Uterus (tissue), 4 donors: ENCODE measurements around the gene TMEM30B. TPM values are rescaled to one million over a fixed set of nuclear protein-coding genes. Genes with fewer than 3 reads are reported as not detected.

Source experiments
- DNase-seq, 2 donors: peaks; one replicate each; pipeline ENCODE4 v3.0.0-alpha.2; 2019 to 2020
- H3K27ac ChIP-seq, 2 donors: fragments of 200-600 bp; sonication (generic); 1 replicate in 1 of 2; 2 replicates in 1 of 2; pipeline ENCODE4 v1.5.1; 2016 to 2018
- H3K27me3 ChIP-seq, 2 donors: fragments of 200-600 bp; sonication (generic); one replicate each; pipeline ENCODE4 v1.5.1; 2018 to 2019; ENCODE audit warnings: control low read depth in 1 of 2
- H3K36me3 ChIP-seq, 2 donors: fragments of 200-600 bp; sonication (generic); one replicate each; pipeline ENCODE4 v1.5.1; 2019; ENCODE audit warnings: control low read depth in 1 of 2
- H3K4me1 ChIP-seq, 2 donors: fragments of 200-600 bp; sonication (generic); one replicate each; pipeline ENCODE4 v1.5.1; 2018 to 2019; ENCODE audit warnings: control low read depth in 1 of 2
- H3K4me3 ChIP-seq, 2 donors: fragments of 200-600 bp; sonication (generic); 1 replicate in 1 of 2; 2 replicates in 1 of 2; pipeline ENCODE4 v1.5.1; 2018 to 2019; ENCODE audit warnings: mild to moderate bottlenecking in 1 of 2
- H3K9me3 ChIP-seq, 2 donors: fragments of 200-600 bp; sonication (generic); one replicate each; pipeline ENCODE4 v1.5.1; 2019; ENCODE audit warnings: control low read depth in 1 of 2
- CTCF ChIP-seq, 4 experiments: fragments of 200-600 bp in 2 of 4; fragments of 450-650 bp in 2 of 4; sonication (generic) in 2 of 4; IDR thresholded peaks; one replicate each; pipeline ENCODE4 v1.5.1; 2016 to 2019; ENCODE audit warnings: antibody characterized with exemption in 4 of 4, mild to moderate bottlenecking in 2 of 4, moderate library complexity in 1 of 4
- POLR2A ChIP-seq, 2 donors: fragments of 450-650 bp; IDR thresholded peaks; one replicate each; pipeline ENCODE4 v1.6.1; 2016; ENCODE audit warnings: antibody characterized with exemption in 2 of 2, mild to moderate bottlenecking in 1 of 2, moderate library complexity in 1 of 2
- intact Hi-C: fragments of 100-400 bp; cut with DNase I; formaldehyde crosslinking; loops from one replicate; pipeline ENCODE4 v1.15.1; 2023; ENCODE audit warnings: low total_unique reads
- total RNA-seq, 4 donors: library from RNA; depleted of rRNA in 3 of 4; stranded (reverse); fragments of >200 nt in 3 of 4; gene quantifications; one replicate each; pipeline versions ENCODE4 v1.1.0 to v1.2.4, GENCODE V29; 2014 to 2023
- donor health status: DM: yes; HTN: yes; CAD: no.

The TMEM30B gene
- total RNA-seq = 1 to 10 TPM; 1.8 to 6.4 (median 3.3) TPM

GRCh38 chr14:61281186-61281947, at the start of gene TMEM30B:
Gene TMEM30B (minus strand): TSS chr14:61281338. CDS start chr14:61281147, 191 bp downstream.
- H3K27me3 ChIP-seq = peaks cover 0 to 22% of the 10 kb centered on the region in 2 donors
- H3K9me3 ChIP-seq = no peaks in the 10 kb centered on the region
- intact Hi-C loops = no loop called here
- TF ChIP-seq CTCF (IDR thresholded peaks at IDR 0.05) = no peak
- TF ChIP-seq POLR2A (IDR thresholded peaks at IDR 0.05) = peak in 1 of 2 donors; percentile 31
- no peaks in the 10 kb centered on the region for H3K36me3 ChIP-seq
- no peak for DNase-seq
- H3K4me1 ChIP-seq = no peaks in the 10 kb centered on the region
- H3K4me3 ChIP-seq = peak within 1 kb of the TSS; percentile 19 to 39
- peak within 1 kb of the TSS; percentile 70 to 80 for H3K27ac ChIP-seq

GRCh38 chr14:61330511-61330910, 49.4 kb upstream of the TMEM30B start:
- Histone ChIP-seq H3K27ac (peak overlapping the region in 1 of 2 donors; percentile 49), H3K9me3 (no peaks in the 10 kb centered on the region), H3K27me3 (no peaks in the 10 kb centered on the region), H3K4me1 (no peaks in the 10 kb centered on the region), H3K4me3 (no peak overlapping the region), H3K36me3 (no peaks in the 10 kb centered on the region)
- no peak for DNase-seq
- no peak for TF ChIP-seq CTCF (IDR thresholded peaks at IDR 0.05)
- intact Hi-C loops = no loop called here

GRCh38 chr14:61329478-61330051, 48.4 kb upstream of the TMEM30B start:
- Histone ChIP-seq H3K27ac (peak overlapping the region in 1 of 2 donors; percentile 49), H3K9me3 (no peaks in the 10 kb centered on the region), H3K4me1 (no peaks in the 10 kb centered on the region), H3K27me3 (no peaks in the 10 kb centered on the region), H3K36me3 (no peaks in the 10 kb centered on the region), H3K4me3 (no peak overlapping the region)
- intact Hi-C loops = no loop called here
- no peak for DNase-seq
- TF ChIP-seq POLR2A (IDR thresholded peaks at IDR 0.05) (no peak), CTCF (IDR thresholded peaks at IDR 0.05) (no peak)

GRCh38 chr14:61328626-61329262, 47.6 kb upstream of the TMEM30B start:
- Histone ChIP-seq H3K4me1 (no peaks in the 10 kb centered on the region), H3K9me3 (no peaks in the 10 kb centered on the region), H3K36me3 (no peaks in the 10 kb centered on the region), H3K4me3 (no peak overlapping the region), H3K27me3 (no peaks in the 10 kb centered on the region), H3K27ac (peak overlapping the region; percentile 40 to 52)
- TF ChIP-seq CTCF (IDR thresholded peaks at IDR 0.05) (no peak), POLR2A (IDR thresholded peaks at IDR 0.05) (no peak)
- intact Hi-C loops = no loop called here
- DNase-seq = no peak

- no peaks in the 10 kb centered on the region for H3K9me3 ChIP-seq
- DNase-seq = peak; percentile 56 to 80
- H3K36me3 ChIP-seq = no peaks in the 10 kb centered on the region
- intact Hi-C loops = no loop called here
- peak overlapping the region; percentile 57 to 80 for H3K27ac ChIP-seq
- H3K4me3 ChIP-seq = no peak overlapping the region
- no peaks in the 10 kb centered on the region for H3K27me3 ChIP-seq
- H3K4me1 ChIP-seq = no peaks in the 10 kb centered on the region
- no peak for TF ChIP-seq CTCF (IDR thresholded peaks at IDR 0.05)
- TF ChIP-seq POLR2A (IDR thresholded peaks at IDR 0.05) = peak in 1 of 2 donors; percentile 21
These were observed 45.7 kb upstream of the TMEM30B start for GRCh38 chr14:61326847-61327246.
